Thyroid gland (tissue), 4 donors: ENCODE data around the gene ARHGAP30. TPM values are rescaled to one million over a fixed set of nuclear protein-coding genes. Genes with fewer than 3 reads are reported as not detected.
"Not testable (repeated sequence)": the region's sequence is repeated elsewhere in the genome, so short reads cannot be mapped to it uniquely, and the experiment has no call there.

Experiments used
- DNase-seq, 2 donors: peaks; one replicate each; pipeline ENCODE4 v3.0.0-alpha.2; 2019
- H3K27ac ChIP-seq, 3 donors: fragments of 200-600 bp; sonication (generic); 1 replicate in 2 of 3; 2 replicates in 1 of 3; pipeline ENCODE4 v1.5.1; 2016 to 2019; ENCODE audit warnings: mild to moderate bottlenecking in 1 of 3, moderate library complexity in 1 of 3
- H3K27me3 ChIP-seq: fragments of 200-600 bp; sonication (generic); one replicate; pipeline ENCODE4 v1.5.1; 2019
- H3K36me3 ChIP-seq, 2 donors: fragments of 200-600 bp; sonication (generic); one replicate each; pipeline ENCODE4 v1.5.1; 2016 to 2019
- H3K4me1 ChIP-seq, 2 donors: fragments of 200-600 bp; sonication (generic); one replicate each; pipeline ENCODE4 v1.5.1; 2017 to 2019
- H3K4me3 ChIP-seq, 3 donors: fragments of 200-600 bp; sonication (generic); replicated peaks in 1 of 3; 1 replicate in 2 of 3; 2 replicates in 1 of 3; pipeline ENCODE4 v1.5.1; 2016; ENCODE audit warnings: mild to moderate bottlenecking in 1 of 3
- H3K9me3 ChIP-seq: fragments of 200-600 bp; sonication (generic); one replicate; pipeline ENCODE4 v1.5.1; 2017
- POLR2A ChIP-seq, 2 donors: fragments of 450-650 bp; IDR thresholded peaks; one replicate each; pipeline ENCODE4 v1.6.1; 2017; ENCODE audit warnings: antibody characterized with exemption in 2 of 2, mild to moderate bottlenecking in 2 of 2, moderate library complexity in 1 of 2
- WGBS, 2 donors: methylation state at CpG; one replicate each; pipeline ENCODE4 v1.1.5; 2017; 5-methylcytosine and 5-hydroxymethylcytosine counted together
- intact Hi-C: fragments of 100-400 bp; cut with DNase I; formaldehyde crosslinking; loops from one replicate; pipeline ENCODE4 v1.15.1; 2023
- total RNA-seq, 4 donors: library from RNA; depleted of rRNA; stranded (reverse); fragments of >200 nt; gene quantifications; one replicate each; pipeline ENCODE4 v1.2.3, GENCODE V29; 2016
- TF ChIP-seq, protein P1 (sequence below), 6 experiments: fragments of 200-600 bp in 3 of 6; fragments of 450-650 bp in 3 of 6; sonication (generic) in 3 of 6; IDR thresholded peaks; one replicate each; pipeline ENCODE4 v1.5.1; 2016 to 2019; ENCODE audit warnings: antibody characterized with exemption in 6 of 6, mild to moderate bottlenecking in 2 of 6, inconsistent platforms in 1 of 6, moderate library complexity in 1 of 6

Gene ARHGAP30
- 1 to 10 TPM; 1.4 to 3.5 (median 2.9) TPM for total RNA-seq

DNA sequence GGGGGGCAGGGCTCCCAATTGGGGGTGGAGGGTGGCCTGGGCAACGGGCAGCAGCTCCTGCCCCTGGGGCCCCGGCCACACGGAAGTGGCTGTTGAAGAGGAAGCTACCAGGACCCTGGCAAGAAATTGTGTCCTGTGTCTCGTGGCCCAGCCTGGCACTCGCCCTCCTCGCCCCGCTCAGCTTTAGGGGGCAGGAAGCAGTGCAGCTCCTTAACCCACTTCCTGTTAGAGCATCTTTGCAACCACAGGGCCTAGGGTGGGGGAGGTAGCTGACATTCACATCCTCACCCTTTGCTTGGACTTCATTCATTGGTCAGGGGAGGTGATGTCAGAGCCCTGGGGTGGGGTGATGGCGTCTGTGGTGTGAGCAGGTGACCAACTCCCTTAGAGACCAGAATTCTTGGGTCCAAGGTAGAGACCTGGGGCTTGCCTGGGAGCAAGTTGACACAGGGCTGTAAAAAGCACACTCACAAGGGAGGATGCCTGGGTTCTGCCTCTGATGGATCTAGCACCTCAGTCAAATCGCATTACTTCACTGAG, at the start of gene ARHGAP30:
ARHGAP30 (minus strand) TSS at position 161 of the 540 bp plus-strand sequence. CDS start 267 bp downstream, outside the sequence.
- H3K4me1 ChIP-seq = no peaks in the 10 kb centered on the region
- H3K27ac ChIP-seq = peak within 1 kb of the TSS in 1 of 3 donors; percentile 24
- H3K4me3 ChIP-seq = no peak within 1 kb of the TSS
- TF ChIP-seq, protein P1, sequence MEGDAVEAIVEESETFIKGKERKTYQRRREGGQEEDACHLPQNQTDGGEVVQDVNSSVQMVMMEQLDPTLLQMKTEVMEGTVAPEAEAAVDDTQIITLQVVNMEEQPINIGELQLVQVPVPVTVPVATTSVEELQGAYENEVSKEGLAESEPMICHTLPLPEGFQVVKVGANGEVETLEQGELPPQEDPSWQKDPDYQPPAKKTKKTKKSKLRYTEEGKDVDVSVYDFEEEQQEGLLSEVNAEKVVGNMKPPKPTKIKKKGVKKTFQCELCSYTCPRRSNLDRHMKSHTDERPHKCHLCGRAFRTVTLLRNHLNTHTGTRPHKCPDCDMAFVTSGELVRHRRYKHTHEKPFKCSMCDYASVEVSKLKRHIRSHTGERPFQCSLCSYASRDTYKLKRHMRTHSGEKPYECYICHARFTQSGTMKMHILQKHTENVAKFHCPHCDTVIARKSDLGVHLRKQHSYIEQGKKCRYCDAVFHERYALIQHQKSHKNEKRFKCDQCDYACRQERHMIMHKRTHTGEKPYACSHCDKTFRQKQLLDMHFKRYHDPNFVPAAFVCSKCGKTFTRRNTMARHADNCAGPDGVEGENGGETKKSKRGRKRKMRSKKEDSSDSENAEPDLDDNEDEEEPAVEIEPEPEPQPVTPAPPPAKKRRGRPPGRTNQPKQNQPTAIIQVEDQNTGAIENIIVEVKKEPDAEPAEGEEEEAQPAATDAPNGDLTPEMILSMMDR (IDR thresholded peaks at IDR 0.05) = no peak
- TF ChIP-seq POLR2A (IDR thresholded peaks at IDR 0.05) = no peak
- H3K9me3 ChIP-seq = no peaks in the 10 kb centered on the region
- no peaks in the 10 kb centered on the region for H3K36me3 ChIP-seq
- intact Hi-C loops = no loop called here
- H3K27me3 ChIP-seq = no peaks in the 10 kb centered on the region
- DNase-seq = peak; percentile 17 to 21
- 60 to 87% methylated on average over 7 to 9 of the region's 9 CpGs for WGBS, 2 donors

GRCh38 chr1:161117759-161118581, 48.3 kb upstream of the ARHGAP30 start, which contains the start of the genes NIT1 and PFDN2:
NIT1 (plus strand) TSS chr1:161118105; CDS start chr1:161118177, 72 bp downstream.
PFDN2 (minus strand) TSS chr1:161118037; CDS start chr1:161118026, 11 bp downstream.
- Histone ChIP-seq H3K4me1 (peaks cover 20 to 36% of the 10 kb centered on the region in 2 donors), H3K4me3 (peak within 1 kb of the TSS; percentile 77 to 92 (median 79)), H3K36me3 (peaks cover 20 to 24% of the 10 kb centered on the region in 2 donors), H3K27me3 (no peaks in the 10 kb centered on the region), H3K9me3 (no peaks in the 10 kb centered on the region), H3K27ac (peak within 1 kb of the TSS; percentile 78 to 93 (median 93))
- intact Hi-C loops = no loop called here
- 0 to 1% methylated on average over 26 to 57 of the region's 58 CpGs for WGBS, 2 donors
- DNase-seq = peak; percentile 83 to 84
- TF ChIP-seq POLR2A (IDR thresholded peaks at IDR 0.05) = peak; percentile 9 to 91
- TF ChIP-seq, protein P1 (IDR thresholded peaks at IDR 0.05) = no peak

GRCh38 chr1:161115961-161116360, 46.3 kb upstream of the ARHGAP30 start:
- H3K4me1 ChIP-seq = peaks cover 20 to 36% of the 10 kb centered on the region in 2 donors

GRCh38 chr1:161115132-161115711, 45.5 kb upstream of the ARHGAP30 start:
- no peak for DNase-seq
- intact Hi-C loops = no loop called here
- H3K4me1 ChIP-seq = peaks cover 20 to 32% of the 10 kb centered on the region in 2 donors
- TF ChIP-seq, protein P1 (IDR thresholded peaks at IDR 0.05) = no peak
- TF ChIP-seq POLR2A (IDR thresholded peaks at IDR 0.05) = no peak
- no peak overlapping the region for H3K27ac ChIP-seq
- no peak overlapping the region for H3K4me3 ChIP-seq
- no peaks in the 10 kb centered on the region for H3K9me3 ChIP-seq
- H3K36me3 ChIP-seq = no peaks in the 10 kb centered on the region
- 90 to 94% methylated on average over 12 of the region's 12 CpGs for WGBS, 2 donors
- H3K27me3 ChIP-seq = no peaks in the 10 kb centered on the region

More at GRCh38 chr1:161115961-161116360, 46.3 kb upstream of the ARHGAP30 start:
- H3K9me3 ChIP-seq, DNase-seq, H3K36me3 ChIP-seq, H3K4me3 ChIP-seq, H3K27ac ChIP-seq, intact Hi-C loops, H3K27me3 ChIP-seq: not testable (repeated sequence)
- WGBS, 2 donors = 90 to 91% methylated on average over 6 of the region's 6 CpGs

DNA sequence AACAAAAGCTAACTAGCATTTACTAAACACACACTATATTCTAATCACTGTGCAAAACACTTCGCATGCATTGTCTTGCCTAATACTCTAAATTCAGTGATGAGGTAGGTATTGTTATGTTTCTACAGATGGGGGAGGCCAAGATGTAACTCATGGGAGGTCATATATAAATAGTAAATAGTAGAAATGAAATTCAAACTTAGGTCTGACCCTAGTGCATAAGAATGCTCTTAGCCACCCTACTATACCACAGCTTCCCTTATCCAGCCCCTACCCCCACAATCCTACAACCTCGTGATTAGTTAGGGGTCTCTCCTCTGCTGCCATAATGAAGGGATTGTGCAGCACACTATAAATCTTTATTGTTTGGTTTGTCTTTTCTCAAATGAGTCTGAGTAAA, 44.9 kb upstream of the ARHGAP30 start:
- TF ChIP-seq, protein P1 (IDR thresholded peaks at IDR 0.05) = no peak
- no peak for TF ChIP-seq POLR2A (IDR thresholded peaks at IDR 0.05)
- Histone ChIP-seq H3K27me3 (no peaks in the 10 kb centered on the region), H3K4me3 (no peak overlapping the region), H3K27ac (no peak overlapping the region), H3K4me1 (peaks cover 20 to 25% of the 10 kb centered on the region in 2 donors), H3K9me3 (no peaks in the 10 kb centered on the region), H3K36me3 (no peaks in the 10 kb centered on the region)
- intact Hi-C loops = no loop called here
- DNase-seq = no peak
- 88 to 93% methylated on average over 2 of the region's 2 CpGs for WGBS, 2 donors
